ENCODE measurements around the gene CLEC2L.

DNA sequence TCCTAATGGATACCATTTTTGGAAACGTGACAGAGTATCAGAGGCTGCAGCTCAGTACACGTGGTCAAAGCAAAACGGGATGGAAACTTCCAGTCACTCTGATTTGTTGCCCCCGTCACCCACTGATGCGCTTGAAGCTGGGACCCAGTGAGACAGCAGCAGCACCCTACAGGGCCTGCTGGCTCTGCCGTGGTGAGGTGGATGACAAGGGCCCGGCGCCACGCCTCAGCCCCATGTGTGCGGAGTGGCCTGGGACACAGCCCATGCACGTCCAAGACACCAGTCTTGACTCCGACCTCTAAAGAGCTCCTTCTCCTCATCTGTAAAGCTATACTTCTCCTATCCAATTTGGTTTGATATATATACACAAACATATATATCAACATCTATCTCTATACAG lies 39.0 kb downstream of the CLEC2L start:
- no peak for TF ChIP-seq TAF1 (IDR thresholded peaks at IDR 0.05; ENCODE audit: borderline replicate concordance, low read depth, low read length)
- TF ChIP-seq CTCF (IDR thresholded peaks at IDR 0.05): no peak
- TF ChIP-seq POLR2AphosphoS5 (IDR thresholded peaks at IDR 0.05; ENCODE audit: low read depth, low read length): no peak
- no peak for TF ChIP-seq RFX5 (IDR thresholded peaks at IDR 0.05; ENCODE audit: low read length)
- TF ChIP-seq EP300 (IDR thresholded peaks at IDR 0.05; ENCODE audit: borderline replicate concordance in 1 of 2, low read depth in 1 of 2, low read length in 1 of 2): no peak
